Endodermal cell (in vitro differentiated cells): ENCODE data around the gene SLC4A5. TPM values are rescaled to one million over a fixed set of nuclear protein-coding genes. Genes with fewer than 3 reads are reported as not detected.

ENCODE experiments used
- DNase-seq: peaks from one replicate; pipeline ENCODE4 v3.0.0-alpha.2; 2017
- H3K27ac ChIP-seq: 2 replicates; pipeline ENCODE4 v1.5.1; 2013; ENCODE audit warnings: mild to moderate bottlenecking, low read depth, low read length, moderate library complexity
- H3K27me3 ChIP-seq: 2 replicates; pipeline ENCODE4 v1.6.1; 2013; ENCODE audit warnings: mild to moderate bottlenecking, low read length, moderate library complexity; ENCODE audit not compliant: insufficient read depth, control insufficient read depth, poor library complexity, severe bottlenecking
- H3K36me3 ChIP-seq: 2 replicates; pipeline ENCODE4 v1.7.0; 2013; ENCODE audit warnings: mild to moderate bottlenecking, low read length, moderate library complexity; ENCODE audit not compliant: control insufficient read depth, insufficient read depth
- H3K4me1 ChIP-seq: one replicate; pipeline ENCODE4 v1.7.0; 2013; ENCODE audit warnings: low read length; ENCODE audit not compliant: control insufficient read depth, insufficient read depth
- H3K4me3 ChIP-seq: 2 replicates; pipeline ENCODE4 v1.5.1; 2013; ENCODE audit warnings: mild to moderate bottlenecking, low read length, moderate library complexity
- H3K9ac ChIP-seq: 2 replicates; pipeline ENCODE4 v1.6.1; 2013; ENCODE audit warnings: mild to moderate bottlenecking, low read length, moderate library complexity; ENCODE audit not compliant: poor library complexity, severe bottlenecking; ENCODE audit errors: extremely low read depth
- H3K9me3 ChIP-seq: 2 replicates; pipeline ENCODE4 v1.6.1; 2013; ENCODE audit warnings: mild to moderate bottlenecking, low read length, moderate library complexity; ENCODE audit not compliant: control insufficient read depth
- H3K27ac Mint-ChIP-seq: 2 replicates; pipeline ENCODE4 v1.8.0; 2020; ENCODE audit warnings: mixed read lengths
- H3K27me3 Mint-ChIP-seq: 2 replicates; pipeline ENCODE4 v1.8.0; 2021; ENCODE audit warnings: mild to moderate bottlenecking, mixed read lengths; ENCODE audit not compliant: insufficient read depth
- H3K36me3 Mint-ChIP-seq: 2 replicates; pipeline ENCODE4 v1.8.0; 2020; ENCODE audit warnings: low read depth, mixed read lengths
- H3K4me1 Mint-ChIP-seq: 2 replicates; pipeline ENCODE4 v1.8.0; 2020; ENCODE audit warnings: mixed read lengths
- H3K4me3 Mint-ChIP-seq: 2 replicates; pipeline ENCODE4 v1.8.0; 2020; ENCODE audit warnings: mild to moderate bottlenecking, moderate library complexity, mixed read lengths
- H3K9me3 Mint-ChIP-seq: 2 replicates; pipeline ENCODE4 v1.8.0; 2020; ENCODE audit warnings: mild to moderate bottlenecking, mixed read lengths
- WGBS, 2 experiments: methylation state at CpG; one replicate each; pipeline versions ENCODE4 v1.1.5 to v1.1.7; 2013; ENCODE audit warnings: missing lambda C conversion rate in 2 of 2, mixed read lengths in 1 of 2; ENCODE audit not compliant: insufficient coverage in 1 of 2, insufficient read length in 1 of 2; 5-methylcytosine and 5-hydroxymethylcytosine counted together
- total RNA-seq, 2 donors: library from RNA; stranded (reverse); fragmentation: NEBNext Ultra II Directional in 1 of 2; extraction: Animal tissue kit (Norgen Biotek cat#: 25700) in 1 of 2; gene quantifications; 2 replicates in 1 of 2; 3 replicates in 1 of 2; pipeline ENCODE4 v1.2.1, GENCODE V29; 2021
- TF ChIP-seq, protein P1 (sequence below): fragments of 200-600 bp; sonication (generic); conservative IDR thresholded peaks from 2 replicates; pipeline ENCODE4 v1.5.0; 2021; ENCODE audit warnings: antibody characterized with exemption, mild to moderate bottlenecking

SLC4A5 gene
- total RNA-seq, 2 donors from 2014 or later = 2.5 to 3.7 TPM

GRCh38 chr2:74385396-74385795 is 42.2 kb upstream of the SLC4A5 start:
- Histone ChIP-seq H3K36me3 (peaks cover 28% of the 10 kb centered on the region), H3K4me3 (no peak overlapping the region), H3K4me1 (peaks cover 4% of the 10 kb centered on the region), H3K9ac (no peak overlapping the region), H3K9me3 (no peaks in the 10 kb centered on the region), H3K27me3 (no peaks in the 10 kb centered on the region), H3K27ac (no peak overlapping the region)
- H3K27ac Mint-ChIP-seq = no peak overlapping the region
- H3K4me1 Mint-ChIP-seq = peaks cover 12% of the 10 kb centered on the region
- H3K27me3 Mint-ChIP-seq = no peaks in the 10 kb centered on the region
- TF ChIP-seq, protein P1, sequence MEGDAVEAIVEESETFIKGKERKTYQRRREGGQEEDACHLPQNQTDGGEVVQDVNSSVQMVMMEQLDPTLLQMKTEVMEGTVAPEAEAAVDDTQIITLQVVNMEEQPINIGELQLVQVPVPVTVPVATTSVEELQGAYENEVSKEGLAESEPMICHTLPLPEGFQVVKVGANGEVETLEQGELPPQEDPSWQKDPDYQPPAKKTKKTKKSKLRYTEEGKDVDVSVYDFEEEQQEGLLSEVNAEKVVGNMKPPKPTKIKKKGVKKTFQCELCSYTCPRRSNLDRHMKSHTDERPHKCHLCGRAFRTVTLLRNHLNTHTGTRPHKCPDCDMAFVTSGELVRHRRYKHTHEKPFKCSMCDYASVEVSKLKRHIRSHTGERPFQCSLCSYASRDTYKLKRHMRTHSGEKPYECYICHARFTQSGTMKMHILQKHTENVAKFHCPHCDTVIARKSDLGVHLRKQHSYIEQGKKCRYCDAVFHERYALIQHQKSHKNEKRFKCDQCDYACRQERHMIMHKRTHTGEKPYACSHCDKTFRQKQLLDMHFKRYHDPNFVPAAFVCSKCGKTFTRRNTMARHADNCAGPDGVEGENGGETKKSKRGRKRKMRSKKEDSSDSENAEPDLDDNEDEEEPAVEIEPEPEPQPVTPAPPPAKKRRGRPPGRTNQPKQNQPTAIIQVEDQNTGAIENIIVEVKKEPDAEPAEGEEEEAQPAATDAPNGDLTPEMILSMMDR = no peak
- no peaks in the 10 kb centered on the region for H3K9me3 Mint-ChIP-seq
- 82 to 92% methylated on average over 3 to 8 of the region's 8 CpGs for WGBS, 2 experiments
- no peak overlapping the region for H3K4me3 Mint-ChIP-seq
- no peak for DNase-seq
- H3K36me3 Mint-ChIP-seq = peaks cover 9% of the 10 kb centered on the region

- Mint-ChIP-seq H3K9me3 (no peaks in the 10 kb centered on the region), H3K4me3 (no peak overlapping the region), H3K4me1 (peaks cover 23% of the 10 kb centered on the region), H3K27ac (no peak overlapping the region), H3K27me3 (no peaks in the 10 kb centered on the region), H3K36me3 (peaks cover 9% of the 10 kb centered on the region)
- Histone ChIP-seq H3K4me1 (peaks cover 6% of the 10 kb centered on the region), H3K27ac (no peak overlapping the region), H3K36me3 (peaks cover 28% of the 10 kb centered on the region), H3K27me3 (no peaks in the 10 kb centered on the region), H3K4me3 (no peak overlapping the region), H3K9ac (no peak overlapping the region), H3K9me3 (no peaks in the 10 kb centered on the region)
- no peak for DNase-seq
- WGBS, 2 experiments = 94 to 100% methylated on average over 1 to 3 of the region's 3 CpGs
- TF ChIP-seq, protein P1 = no peak
Measured at GRCh38 chr2:74384051-74384450, 40.8 kb upstream of the SLC4A5 start.

DNA sequence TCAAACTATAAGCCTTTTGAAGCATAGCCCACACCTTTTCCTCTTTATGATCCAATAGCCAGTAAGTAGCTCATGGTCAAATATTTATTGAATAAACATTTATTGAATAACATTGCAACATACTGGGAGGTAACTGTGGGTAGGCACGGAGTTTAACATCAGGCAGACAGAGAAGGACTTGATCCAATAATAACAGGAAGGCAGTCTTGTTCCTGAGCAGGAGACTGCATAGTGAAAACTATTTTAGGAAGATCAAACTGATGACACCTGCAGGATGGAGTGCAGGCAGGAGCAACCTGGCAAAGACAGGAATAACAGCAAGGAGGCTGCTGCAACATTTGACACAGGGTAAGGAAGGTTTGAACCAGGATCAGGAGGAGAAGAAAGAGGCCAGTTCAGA is 40.0 kb upstream of the SLC4A5 start:
- peaks cover 9% of the 10 kb centered on the region for H3K36me3 Mint-ChIP-seq
- no peaks in the 10 kb centered on the region for H3K27me3 Mint-ChIP-seq
- Histone ChIP-seq H3K27me3 (no peaks in the 10 kb centered on the region), H3K9ac (no peak overlapping the region), H3K9me3 (no peaks in the 10 kb centered on the region), H3K4me1 (peaks cover 6% of the 10 kb centered on the region), H3K36me3 (peaks cover 25% of the 10 kb centered on the region), H3K27ac (no peak overlapping the region), H3K4me3 (no peak overlapping the region)
- H3K9me3 Mint-ChIP-seq = no peaks in the 10 kb centered on the region
- H3K4me1 Mint-ChIP-seq = peaks cover 30% of the 10 kb centered on the region
- 97% methylated on average over 1 of the region's 1 CpG; no CpG with 5 or more reads in 1 of the 2 experiments for WGBS, 2 experiments
- H3K27ac Mint-ChIP-seq = no peak overlapping the region
- no peak for DNase-seq
- H3K4me3 Mint-ChIP-seq = no peak overlapping the region
- TF ChIP-seq, protein P1 = no peak
